HG03060 (cell line): ENCODE results near the gene RNF40.

Experiments
- ATAC-seq: cut with Tn5 transposase; IDR thresholded peaks from one replicate; pipeline ENCODE4 v1.9.1; 2021; ENCODE audit warnings: low read depth, moderate number of reproducible peaks; ENCODE audit not compliant: unreplicated experiment

RNF40 gene

DNA sequence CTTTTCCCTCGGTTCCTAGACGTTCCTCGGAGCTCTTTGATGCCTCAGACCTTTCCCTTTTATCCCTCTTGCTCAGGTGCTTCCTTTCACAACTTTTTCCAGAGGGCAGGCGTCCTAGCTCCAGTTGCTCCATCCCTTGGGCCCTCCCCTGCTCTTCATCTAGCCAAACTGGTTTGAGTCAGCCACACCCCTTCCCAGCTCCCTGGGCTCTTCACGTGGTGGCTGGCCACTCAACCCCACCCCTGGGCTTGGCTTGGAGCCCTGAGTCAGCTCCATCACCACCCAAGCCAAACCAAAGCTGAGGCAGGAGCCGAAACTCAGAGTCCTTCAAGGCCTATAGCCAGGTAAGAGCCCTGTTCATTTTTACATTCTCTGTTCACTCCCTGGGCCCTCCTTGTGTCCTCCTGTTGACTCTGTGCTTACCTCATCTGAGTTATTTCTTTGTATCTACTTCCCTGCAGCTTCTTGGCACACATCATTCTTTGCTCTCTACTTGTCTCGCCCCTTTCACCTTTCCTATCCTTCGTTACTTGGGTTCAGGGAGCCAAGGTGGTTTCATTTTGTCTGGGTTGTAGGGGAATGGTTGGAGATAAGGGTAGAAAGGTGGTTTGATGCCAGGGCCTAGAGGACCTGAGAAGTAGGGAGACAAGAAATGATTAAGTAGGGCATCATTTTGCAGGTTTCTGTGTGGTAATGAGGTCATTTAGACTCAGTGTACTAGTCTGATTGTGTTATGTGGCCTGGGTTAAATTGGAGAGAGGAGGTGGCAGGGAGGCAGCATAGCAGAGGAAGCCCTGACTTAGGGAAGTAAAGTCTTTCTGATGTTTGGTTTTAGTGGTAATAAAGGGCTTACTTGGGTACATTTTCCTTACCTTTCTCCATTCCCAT, 21.5 kb upstream of the RNF40 start:
- ATAC-seq, result no peak

DNA sequence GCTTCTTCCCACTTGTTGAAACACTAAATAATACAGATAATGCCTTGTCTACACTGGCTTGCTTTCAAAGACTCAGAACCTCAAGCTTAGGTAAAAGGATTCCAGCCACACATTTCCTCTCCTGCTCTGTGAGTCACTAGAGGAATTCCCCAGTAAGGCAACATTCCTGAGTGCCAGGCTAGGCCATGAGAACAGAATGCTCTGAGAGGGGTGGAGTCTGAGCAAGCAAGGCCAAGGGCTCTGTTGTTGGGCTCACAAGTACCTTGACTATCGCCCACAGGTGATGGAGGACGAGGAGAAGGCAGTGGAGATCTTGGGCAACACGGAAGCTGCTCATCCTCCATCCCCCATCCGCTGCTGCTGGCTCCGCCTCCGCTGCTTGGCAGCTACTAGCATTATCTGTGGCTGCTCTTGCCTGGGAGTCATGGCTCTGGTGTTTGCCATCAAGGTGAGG, 20.6 kb upstream of the RNF40 start:
- no peak for ATAC-seq

DNA sequence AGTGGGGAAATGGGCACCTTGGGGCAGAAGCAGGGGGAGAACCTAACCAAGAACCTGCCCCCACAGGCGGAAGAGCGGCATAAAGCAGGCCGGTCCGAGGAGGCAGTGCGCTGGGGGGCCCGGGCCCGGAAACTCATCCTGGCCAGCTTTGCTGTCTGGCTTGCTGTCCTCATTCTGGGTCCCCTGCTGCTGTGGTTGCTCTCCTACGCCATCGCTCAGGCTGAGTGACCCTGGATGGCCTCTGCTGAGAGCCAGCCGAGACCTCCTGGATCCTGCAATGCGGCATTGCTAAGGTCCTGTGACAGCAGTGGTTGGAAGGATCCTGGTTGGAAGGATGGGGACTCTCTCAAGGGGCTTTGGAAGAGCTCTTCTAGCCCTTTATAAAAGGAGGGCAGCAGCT, 18.4 kb upstream of the RNF40 start:
- ATAC-seq, result no peak

DNA sequence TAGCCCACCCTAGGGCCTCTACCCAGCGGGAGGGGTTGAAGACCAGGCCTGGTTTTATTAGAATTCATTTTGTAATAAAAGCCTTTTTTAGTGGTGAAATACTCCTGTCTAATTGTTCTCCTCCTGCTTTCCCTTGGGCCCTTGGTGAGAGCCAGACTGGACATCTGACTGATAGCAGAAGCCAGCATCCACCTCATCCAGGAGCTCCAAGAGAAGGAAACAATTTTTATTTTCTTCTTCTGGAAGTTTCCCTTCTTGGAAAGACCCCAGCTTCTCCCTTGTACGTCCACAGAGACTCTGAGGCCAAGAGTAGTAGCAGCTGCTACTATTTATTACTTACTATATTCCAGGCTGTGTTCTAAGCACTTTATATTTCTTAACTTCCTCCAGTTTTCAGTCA, 17.9 kb upstream of the RNF40 start:
- no peak for ATAC-seq

DNA sequence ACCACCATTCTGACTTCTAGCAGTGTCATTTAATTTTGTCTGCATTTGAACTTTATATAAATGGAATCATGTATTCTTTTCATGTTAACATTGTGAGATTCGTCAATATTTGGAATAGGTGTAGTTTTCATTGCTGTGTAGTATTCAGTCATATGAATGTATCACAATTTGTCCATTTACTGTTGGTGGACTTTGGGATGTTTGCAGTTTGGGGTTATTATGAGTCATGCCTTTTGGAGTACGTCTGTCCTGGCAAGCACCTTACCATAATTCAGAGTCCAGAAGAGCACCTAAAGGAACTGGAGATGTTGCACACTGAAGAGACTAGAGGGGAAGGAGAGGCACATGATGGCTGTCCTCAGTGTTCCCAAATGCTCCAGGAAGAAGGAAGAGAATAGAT, 17.0 kb upstream of the RNF40 start:
- no peak for ATAC-seq

DNA sequence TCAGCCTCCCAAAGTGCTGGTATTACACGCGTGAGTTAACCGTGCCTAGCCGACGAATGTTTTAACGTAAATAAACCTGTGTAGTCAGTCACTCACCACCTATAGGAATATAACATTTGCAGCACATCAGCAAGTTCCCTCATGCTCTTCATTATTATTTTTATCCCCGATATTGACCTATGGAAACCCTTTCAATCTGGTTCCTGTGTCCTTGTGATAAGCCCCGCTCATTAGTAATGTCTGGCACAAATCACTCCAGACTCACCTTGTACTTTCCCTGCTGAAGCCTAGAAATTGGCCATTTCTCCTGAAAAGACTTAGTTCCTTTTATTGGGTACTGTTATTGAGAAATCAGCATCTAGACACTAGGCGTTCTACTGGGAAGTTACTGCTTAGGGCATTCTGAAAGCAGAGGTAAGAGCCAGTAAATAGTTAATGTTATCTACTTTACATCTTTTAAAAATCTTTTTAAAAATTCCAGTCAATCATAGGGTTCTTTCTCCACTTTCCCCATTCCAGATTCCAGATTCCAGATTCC, 15.4 kb upstream of the RNF40 start:
- ATAC-seq, result no peak

DNA sequence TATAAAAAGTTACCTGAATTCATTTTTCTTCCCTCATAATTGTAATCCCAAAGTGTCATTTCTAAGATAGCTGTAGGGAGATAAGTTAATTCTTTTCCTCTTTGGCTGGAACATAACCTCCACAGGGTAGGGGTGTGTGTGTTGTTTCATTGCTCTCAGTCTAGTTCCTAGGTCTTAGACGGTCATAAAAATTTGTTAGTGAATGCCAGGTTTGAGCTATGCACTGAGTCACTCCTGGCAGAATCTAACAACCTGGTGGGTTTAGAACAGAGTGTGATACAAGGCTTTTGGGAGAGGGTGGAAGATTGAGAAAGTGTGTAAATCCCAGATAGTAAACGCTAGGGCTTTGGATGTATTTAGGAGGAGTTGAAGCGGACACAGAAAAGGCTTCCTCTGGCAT, 14.8 kb upstream of the RNF40 start:
- no peak for ATAC-seq

DNA sequence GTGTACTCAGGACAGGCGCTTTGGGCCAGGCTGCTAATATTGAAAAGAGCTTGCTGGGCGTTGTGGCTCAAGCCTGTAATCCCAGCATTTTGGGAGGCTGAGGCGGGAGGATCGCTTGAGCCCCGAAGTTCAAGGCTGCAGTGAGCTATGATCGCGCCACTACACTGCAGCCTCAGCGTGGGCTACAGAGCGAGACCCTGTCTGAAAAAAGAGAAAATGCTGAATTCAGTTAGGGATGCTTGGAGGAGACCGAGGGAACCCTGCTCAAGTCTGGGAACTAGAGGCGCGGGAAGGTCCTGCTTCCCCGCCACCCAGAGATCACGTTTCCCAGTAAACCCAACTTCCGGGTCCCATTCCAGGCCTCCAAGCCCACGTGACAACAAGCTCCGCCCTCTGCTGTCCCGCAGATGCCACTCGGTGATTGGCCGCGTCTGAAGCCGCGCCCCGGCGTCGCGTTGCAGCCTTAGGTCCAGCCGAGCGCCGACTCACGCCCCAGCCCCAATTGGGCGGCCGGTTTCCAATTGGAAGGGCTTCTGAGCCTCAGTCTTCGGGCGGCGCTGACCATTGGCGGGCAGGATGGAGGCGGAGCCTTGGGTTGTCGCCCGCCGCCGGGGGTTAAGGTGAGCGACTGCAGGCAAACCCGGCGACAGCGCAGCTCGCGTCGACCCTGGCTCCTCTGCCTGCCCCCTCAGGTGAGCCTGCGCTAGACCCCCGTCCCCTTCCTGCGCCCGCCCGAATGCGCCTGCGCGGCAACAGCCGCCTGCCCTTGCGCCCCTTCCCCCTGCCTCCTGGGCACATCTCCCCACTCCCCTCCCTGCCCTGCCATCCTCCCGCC, 14.1 kb upstream of the RNF40 start, which contains the start of gene PHKG2:
Gene PHKG2, plus strand, starts transcription at position 627 of the 835 bp plus-strand sequence. CDS start 396 bp downstream, outside the sequence.
- ATAC-seq, result peak; percentile 90

DNA sequence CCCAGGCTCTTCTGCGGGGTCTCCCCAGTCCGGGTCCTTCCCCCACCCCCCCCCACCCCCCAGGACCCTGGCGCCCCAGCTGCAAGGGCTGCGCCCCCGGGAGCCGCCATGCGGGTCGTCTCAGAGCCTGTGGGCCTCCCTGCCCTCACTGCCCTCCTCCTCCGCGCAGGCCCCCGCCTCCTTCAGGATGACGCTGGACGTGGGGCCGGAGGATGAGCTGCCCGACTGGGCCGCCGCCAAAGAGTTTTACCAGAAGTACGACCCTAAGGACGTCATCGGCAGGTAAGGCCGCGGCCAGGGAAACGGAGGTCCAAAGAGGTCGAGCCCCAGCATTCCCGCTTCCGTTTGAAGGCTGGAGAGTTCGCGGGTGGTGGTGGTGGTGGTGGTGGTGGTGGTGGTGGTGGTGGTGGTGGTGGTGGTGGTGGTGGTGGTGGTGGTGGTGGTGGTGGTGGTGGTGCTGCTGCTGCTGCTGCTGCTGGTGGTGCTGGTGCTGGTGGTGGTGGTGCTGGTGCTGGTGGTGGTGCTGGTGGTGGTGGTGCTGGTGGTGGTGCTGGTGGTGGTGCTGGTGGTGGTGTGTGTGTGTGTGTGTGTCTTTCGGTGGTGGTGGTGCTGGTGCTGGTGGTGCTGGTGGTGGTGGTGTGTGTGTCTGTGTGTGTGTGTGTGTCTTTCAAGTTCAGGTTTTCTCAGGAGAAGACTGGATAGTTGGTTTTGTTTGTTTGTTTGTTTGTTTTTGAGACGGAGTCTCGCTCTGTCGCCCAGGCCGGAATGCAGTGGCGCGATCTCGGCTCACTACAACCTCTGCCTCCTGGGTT, 13.3 kb upstream of the RNF40 start:
- no peak for ATAC-seq

DNA sequence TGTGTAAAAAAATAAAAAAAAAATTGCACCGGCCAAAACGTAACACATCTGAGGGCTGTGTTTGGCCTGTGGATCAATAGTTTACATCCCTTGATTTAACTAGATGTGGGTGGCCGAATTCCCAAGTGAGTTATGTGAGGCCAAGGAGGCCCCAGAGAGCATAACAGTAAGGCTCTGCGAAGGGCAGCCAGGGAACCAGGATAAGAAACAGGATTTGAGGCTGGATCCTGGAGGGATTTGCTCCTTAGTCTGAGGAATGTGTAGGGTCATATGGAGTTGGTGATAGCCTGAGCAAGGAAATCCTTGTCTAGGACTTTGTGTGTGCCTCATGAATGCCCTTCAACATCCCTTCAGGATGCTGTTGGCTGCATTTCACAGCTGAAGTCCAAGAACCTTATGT, 11.9 kb upstream of the RNF40 start:
- no peak for ATAC-seq

DNA sequence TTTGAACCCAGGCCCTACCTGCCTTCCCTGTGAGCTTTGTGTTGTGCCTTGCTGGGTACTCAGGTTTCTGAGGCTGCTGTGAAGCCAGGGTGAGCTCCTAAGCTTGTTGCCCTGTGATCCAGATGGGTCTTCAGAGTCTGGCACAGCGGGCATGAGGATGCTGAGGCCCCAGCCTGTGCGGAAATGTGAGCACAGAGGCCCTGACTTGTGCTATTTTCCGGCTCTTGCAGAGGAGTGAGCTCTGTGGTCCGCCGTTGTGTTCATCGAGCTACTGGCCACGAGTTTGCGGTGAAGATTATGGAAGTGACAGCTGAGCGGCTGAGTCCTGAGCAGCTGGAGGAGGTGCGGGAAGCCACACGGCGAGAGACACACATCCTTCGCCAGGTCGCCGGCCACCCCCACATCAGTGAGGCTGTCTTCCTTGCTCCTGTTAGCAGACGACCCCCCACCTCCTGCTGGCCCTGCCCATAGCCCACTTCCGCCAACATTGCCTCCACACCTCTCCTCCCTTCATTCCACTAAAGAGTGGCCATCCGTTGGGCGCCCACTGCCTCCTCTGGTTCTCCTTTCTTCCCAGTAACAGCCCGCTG, 11.2 kb upstream of the RNF40 start:
- no peak for ATAC-seq

DNA sequence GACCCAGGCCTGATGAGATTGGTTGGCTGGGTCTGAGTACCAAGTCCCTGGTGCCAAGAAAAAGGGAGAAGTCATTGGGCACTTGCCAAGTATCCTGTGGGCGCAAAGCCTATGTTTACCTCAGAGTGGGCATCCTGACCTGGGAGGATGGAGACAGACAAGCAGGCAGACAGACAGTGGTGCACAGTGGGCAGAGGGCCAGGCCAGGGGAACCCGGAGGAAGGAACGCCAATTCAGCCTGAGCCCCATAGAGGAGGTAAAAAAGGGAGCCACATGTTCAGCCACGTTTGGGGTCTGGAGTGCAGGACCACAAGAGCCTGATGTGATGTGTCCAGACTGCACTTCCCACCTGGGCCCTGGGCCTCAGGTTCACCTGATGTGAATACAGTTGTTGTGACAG, 8.5 kb upstream of the RNF40 start:
- no peak for ATAC-seq

DNA sequence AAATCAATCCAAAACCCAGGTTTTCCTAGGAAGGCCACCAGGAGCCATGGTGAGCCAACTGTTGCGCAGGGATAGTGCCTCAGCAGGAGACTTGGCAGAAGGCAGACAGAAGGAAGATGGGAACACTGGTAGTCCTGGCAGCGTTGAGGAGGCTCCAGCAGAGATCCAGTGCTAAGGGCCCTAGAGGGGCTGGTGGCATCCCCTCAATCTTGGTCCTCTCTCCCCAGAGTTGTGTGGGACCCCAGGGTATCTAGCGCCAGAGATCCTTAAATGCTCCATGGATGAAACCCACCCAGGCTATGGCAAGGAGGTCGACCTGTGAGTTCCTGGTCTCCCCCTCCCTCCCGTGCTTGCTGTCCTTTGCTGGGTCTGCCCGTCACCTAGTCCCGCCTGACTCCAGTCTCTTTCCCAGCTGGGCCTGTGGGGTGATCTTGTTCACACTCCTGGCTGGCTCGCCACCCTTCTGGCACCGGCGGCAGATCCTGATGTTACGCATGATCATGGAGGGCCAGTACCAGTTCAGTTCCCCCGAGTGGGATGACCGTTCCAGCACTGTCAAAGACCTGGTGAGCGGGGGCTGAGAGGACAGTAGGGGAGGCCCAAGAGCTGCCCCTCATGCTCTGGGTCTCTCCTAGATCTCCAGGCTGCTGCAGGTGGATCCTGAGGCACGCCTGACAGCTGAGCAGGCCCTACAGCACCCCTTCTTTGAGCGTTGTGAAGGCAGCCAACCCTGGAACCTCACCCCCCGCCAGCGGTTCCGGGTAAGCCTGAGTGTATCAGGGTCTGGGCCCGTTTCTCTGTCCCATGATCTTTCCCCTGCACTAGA, 6.0 kb upstream of the RNF40 start:
- ATAC-seq, result no peak

DNA sequence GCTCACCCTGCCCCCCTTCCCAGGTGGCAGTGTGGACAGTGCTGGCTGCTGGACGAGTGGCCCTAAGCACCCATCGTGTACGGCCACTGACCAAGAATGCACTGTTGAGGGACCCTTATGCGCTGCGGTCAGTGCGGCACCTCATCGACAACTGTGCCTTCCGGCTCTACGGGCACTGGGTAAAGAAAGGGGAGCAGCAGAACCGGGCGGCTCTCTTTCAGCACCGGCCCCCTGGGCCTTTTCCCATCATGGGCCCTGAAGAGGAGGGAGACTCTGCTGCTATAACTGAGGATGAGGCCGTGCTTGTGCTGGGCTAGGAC, 5.4 kb upstream of the RNF40 start:
- no peak for ATAC-seq

DNA sequence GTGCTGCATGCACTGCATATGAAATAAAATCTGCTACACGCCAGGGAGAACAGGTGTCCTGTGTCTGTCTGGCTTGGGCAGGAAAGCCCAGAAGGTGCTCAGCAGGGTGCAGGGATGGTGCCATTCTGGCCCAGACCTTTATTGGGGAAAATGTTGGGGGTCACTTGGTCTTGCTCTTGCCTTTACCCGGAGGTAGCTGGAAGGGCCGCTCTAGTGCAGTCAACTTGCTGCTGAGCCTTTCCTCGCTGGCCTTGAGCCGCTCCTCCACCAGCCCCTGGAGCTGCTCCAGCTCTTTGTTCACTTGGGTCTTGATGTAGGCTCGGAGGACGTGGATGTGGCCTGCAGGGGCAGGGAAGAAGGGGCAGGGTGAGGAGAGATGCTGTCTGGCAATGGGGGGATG, 4.8 kb upstream of the RNF40 start:
- ATAC-seq, result no peak

DNA sequence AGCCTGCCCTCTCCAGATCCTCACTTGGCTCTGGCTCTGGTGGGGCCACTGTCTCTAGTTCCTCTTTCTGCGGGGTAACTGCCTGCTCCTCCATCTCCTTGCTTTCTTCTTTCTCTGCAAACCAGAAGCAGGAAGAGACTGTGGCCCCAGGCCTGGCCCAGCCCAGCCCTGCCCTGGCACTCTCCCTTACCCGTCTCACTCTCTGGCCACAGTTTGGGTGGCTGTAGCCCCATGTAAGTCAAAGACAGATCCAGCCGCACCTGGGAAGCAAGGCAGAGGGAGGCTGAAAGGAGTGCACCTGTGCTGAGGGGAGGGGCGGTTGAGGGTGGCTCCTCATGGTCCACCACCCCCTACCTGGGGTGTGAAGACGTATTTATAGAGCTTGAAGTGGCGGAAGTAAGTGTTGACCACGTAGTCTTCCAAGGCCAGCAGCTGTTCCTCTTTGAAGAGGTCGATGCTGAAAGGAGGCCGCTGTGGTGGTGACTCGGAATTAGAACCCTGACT, 3.1 kb upstream of the RNF40 start:
- no peak for ATAC-seq

DNA sequence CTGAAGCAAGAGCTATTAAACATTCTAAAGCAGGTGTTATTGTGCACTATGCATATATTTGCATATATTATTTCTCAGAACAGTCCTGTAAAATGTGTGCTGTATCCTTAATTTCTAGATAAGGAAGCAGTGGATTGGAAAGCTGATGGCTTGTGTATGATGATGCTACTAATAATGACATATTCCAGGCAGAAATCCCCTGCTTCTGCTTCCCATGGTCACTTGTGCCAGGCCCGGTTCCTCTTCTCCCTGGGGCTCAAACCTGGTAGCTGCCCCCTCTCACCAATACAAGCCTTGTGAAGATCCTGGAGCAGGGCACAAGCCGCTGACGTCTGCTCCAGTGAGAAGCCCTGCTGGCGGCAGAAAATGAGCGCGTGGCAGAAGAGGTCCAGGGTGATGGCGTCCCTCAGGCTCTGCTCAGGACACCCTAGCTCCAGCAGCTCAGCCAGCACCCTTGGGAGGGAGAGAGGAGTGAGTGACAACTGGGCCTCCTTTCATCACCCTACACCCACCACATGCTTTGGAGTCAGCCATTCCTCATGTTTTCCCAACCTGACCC, 2.0 kb upstream of the RNF40 start:
- no peak for ATAC-seq

DNA sequence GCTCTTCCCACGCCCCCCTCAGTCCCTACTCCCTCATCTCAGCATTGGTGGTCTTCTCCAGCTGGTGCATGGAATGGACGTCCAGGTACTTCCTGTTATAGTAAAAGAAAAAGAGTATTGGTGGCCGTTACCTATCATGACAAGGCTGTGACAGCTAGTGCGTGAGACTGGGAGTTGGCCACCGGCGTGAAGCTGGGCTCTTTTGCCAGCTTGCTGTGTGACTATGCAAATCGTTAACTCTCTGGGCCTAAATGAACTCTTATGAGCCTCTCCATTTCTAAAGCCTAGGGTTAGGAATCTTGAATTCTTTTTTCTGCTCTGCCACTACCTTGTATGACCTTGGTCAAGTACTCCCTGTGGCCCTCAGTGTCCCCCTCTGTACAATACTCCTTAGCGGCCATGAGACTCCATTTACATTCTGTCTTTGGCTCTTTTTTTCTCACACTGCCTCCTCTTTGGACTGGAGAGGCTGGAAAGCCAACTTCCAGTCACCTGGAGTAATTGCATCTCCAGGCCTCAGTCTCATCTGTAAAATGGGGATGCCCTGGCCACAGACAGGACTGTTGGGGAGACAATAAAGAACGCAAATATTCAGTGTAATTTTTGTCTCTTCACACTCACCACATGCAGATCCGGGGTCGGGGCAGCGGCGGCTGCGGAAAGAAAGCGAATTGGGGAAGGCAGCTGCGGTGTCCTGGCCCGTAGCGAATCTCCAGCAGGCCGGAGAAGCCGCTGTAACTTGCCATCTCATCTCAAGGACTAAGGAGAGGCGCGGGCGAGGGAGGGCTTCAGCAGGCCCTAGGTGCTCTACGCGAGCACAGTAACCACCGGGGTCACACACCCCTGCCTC, 1.3 kb upstream of the RNF40 start:
- ATAC-seq, result no peak
